Measurements from ENCODE around the gene TNFSF18. TPM values are rescaled to one million over a fixed set of nuclear protein-coding genes. Genes with fewer than 3 reads are reported as not detected.

Gene TNFSF18
- total RNA-seq, 6 donors from 2014 or later, result 0.17 to 0.20 TPM; not detected in 4

DNA sequence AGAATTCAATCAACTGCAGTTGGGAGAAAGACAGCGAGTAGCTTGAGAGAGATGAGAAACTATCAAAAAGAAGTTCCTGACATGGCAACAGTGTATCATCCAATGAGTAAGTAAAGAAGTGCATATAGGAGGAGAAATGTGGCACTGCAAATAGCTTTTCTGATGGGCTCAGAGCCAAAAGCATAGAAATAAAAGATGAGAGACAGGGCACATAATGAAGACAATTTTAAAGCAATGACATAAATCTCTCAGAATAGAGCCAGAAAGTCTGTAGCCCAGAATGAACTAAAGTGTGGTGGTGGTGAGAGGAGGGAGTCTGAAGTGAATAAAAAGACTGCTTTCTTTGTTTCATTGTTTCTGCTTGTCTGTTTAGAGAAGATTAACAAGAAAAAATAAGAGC, 34.3 kb downstream of the TNFSF18 start:
- Histone ChIP-seq H3K9me3 (no peaks in the 10 kb centered on the region), H3K27ac (no peak overlapping the region), H3K4me3 (no peak overlapping the region), H3K36me3 (no peaks in the 10 kb centered on the region), H3K27me3 (no peaks in the 10 kb centered on the region), H3K4me1 (no peaks in the 10 kb centered on the region)
- no peak for DNase-seq
- 95 to 100% methylated on average over 1 of the region's 1 CpG for WGBS, 2 donors
- TF ChIP-seq POLR2AphosphoS5 (IDR thresholded peaks at IDR 0.05), result no peak
- TF ChIP-seq, protein P1, sequence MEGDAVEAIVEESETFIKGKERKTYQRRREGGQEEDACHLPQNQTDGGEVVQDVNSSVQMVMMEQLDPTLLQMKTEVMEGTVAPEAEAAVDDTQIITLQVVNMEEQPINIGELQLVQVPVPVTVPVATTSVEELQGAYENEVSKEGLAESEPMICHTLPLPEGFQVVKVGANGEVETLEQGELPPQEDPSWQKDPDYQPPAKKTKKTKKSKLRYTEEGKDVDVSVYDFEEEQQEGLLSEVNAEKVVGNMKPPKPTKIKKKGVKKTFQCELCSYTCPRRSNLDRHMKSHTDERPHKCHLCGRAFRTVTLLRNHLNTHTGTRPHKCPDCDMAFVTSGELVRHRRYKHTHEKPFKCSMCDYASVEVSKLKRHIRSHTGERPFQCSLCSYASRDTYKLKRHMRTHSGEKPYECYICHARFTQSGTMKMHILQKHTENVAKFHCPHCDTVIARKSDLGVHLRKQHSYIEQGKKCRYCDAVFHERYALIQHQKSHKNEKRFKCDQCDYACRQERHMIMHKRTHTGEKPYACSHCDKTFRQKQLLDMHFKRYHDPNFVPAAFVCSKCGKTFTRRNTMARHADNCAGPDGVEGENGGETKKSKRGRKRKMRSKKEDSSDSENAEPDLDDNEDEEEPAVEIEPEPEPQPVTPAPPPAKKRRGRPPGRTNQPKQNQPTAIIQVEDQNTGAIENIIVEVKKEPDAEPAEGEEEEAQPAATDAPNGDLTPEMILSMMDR (IDR thresholded peaks at IDR 0.05), result no peak
- no peak for TF ChIP-seq EP300 (IDR thresholded peaks at IDR 0.05)
- no peak for TF ChIP-seq POLR2A (IDR thresholded peaks at IDR 0.05)
- no peak for ATAC-seq (ENCODE audit: low FRiP score in 2 of 2)

GRCh38 chr1:173015629-173016028, 35.1 kb downstream of the TNFSF18 start:
- Histone ChIP-seq H3K36me3 (no peaks in the 10 kb centered on the region), H3K27me3 (no peaks in the 10 kb centered on the region), H3K4me3 (no peak overlapping the region), H3K4me1 (no peaks in the 10 kb centered on the region), H3K9me3 (no peaks in the 10 kb centered on the region), H3K27ac (no peak overlapping the region)
- 68% methylated on average over 1 of the region's 1 CpG for WGBS, 2 donors
- DNase-seq (no peak), ATAC-seq (ENCODE audit: low FRiP score in 2 of 2) (peak in 1 of 2 donors; percentile 52)
- TF ChIP-seq, protein P1 (IDR thresholded peaks at IDR 0.05), result no peak
- TF ChIP-seq POLR2AphosphoS5 (IDR thresholded peaks at IDR 0.05) (no peak), EP300 (IDR thresholded peaks at IDR 0.05) (no peak), POLR2A (IDR thresholded peaks at IDR 0.05) (no peak)

- Histone ChIP-seq H3K27me3 (no peaks in the 10 kb centered on the region), H3K9me3 (no peaks in the 10 kb centered on the region), H3K4me1 (no peaks in the 10 kb centered on the region), H3K27ac (no peak overlapping the region), H3K4me3 (no peak overlapping the region), H3K36me3 (no peaks in the 10 kb centered on the region)
- DNase-seq (no peak), ATAC-seq (ENCODE audit: low FRiP score in 2 of 2) (peak in 1 of 2 donors; percentile 40)
- TF ChIP-seq, protein P1 (IDR thresholded peaks at IDR 0.05), result no peak
- no peak for TF ChIP-seq EP300 (IDR thresholded peaks at IDR 0.05)
- TF ChIP-seq POLR2A (IDR thresholded peaks at IDR 0.05), result no peak
- TF ChIP-seq POLR2AphosphoS5 (IDR thresholded peaks at IDR 0.05), result no peak
- 90 to 91% methylated on average over 1 of the region's 1 CpG for WGBS, 2 donors
Observed at GRCh38 chr1:173014160-173014559, 36.6 kb downstream of the TNFSF18 start.

GRCh38 chr1:173012126-173012525, 38.6 kb downstream of the TNFSF18 start:
- ATAC-seq (ENCODE audit: low FRiP score in 2 of 2), result no peak
- DNase-seq, result no peak
- 97 to 98% methylated on average over 1 of the region's 1 CpG for WGBS, 2 donors
- Histone ChIP-seq H3K27me3 (no peaks in the 10 kb centered on the region), H3K9me3 (no peaks in the 10 kb centered on the region), H3K4me3 (no peak overlapping the region), H3K36me3 (no peaks in the 10 kb centered on the region), H3K27ac (no peak overlapping the region), H3K4me1 (no peaks in the 10 kb centered on the region)
- no peak for TF ChIP-seq EP300 (IDR thresholded peaks at IDR 0.05)
- no peak for TF ChIP-seq POLR2A (IDR thresholded peaks at IDR 0.05)
- TF ChIP-seq POLR2AphosphoS5 (IDR thresholded peaks at IDR 0.05), result no peak
- TF ChIP-seq, protein P1 (IDR thresholded peaks at IDR 0.05), result no peak

- TF ChIP-seq POLR2AphosphoS5 (IDR thresholded peaks at IDR 0.05) (no peak), EP300 (IDR thresholded peaks at IDR 0.05) (no peak), POLR2A (IDR thresholded peaks at IDR 0.05) (no peak)
- TF ChIP-seq, protein P1 (IDR thresholded peaks at IDR 0.05), result no peak
- Histone ChIP-seq H3K27ac (no peak overlapping the region), H3K4me1 (no peaks in the 10 kb centered on the region), H3K27me3 (no peaks in the 10 kb centered on the region), H3K9me3 (no peaks in the 10 kb centered on the region), H3K36me3 (no peaks in the 10 kb centered on the region), H3K4me3 (no peak overlapping the region)
- 39 to 47% methylated on average over 1 of the region's 1 CpG for WGBS, 2 donors
- DNase-seq (peak in 1 of 2 donors; percentile 41), ATAC-seq (ENCODE audit: low FRiP score in 2 of 2) (peak in 1 of 2 donors; percentile 86)
Observed at GRCh38 chr1:173009597-173009996, 41.1 kb downstream of the TNFSF18 start.
